ENCODE data around the gene TP53TG5.

DNA sequence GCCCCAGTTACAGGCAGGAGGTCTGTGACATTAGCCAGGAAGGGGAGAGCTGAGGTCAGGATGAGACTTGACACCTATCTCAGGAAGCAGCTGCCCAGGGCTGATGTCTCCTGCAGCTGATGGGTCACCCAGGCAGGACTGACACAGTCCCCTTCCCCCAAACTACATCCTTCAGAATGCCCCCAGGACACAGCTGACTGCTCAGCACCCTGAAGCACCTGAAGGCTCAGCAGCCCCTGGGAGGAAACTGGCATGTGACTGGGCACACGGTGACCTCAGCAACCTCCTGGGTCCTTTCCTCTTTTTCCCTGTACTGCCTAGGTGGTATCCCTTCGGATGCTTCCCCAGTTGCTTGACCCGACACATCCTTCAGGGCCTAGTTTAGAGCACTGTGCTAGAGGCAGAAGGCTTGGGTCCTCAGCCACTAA lies 31.8 kb downstream of the TP53TG5 start:
- TF ChIP-seq POLR2A (IDR thresholded peaks at IDR 0.05; ENCODE audit: low read depth, low read length) (no peak), TAF1 (IDR thresholded peaks at IDR 0.05; ENCODE audit: borderline replicate concordance, low read depth, low read length) (no peak)
